Measurements from ENCODE around the gene DCANP1.
"Not testable (repeated sequence)": the region's sequence is repeated elsewhere in the genome, so short reads cannot be mapped to it uniquely, and the experiment has no call there.

Gene DCANP1

GRCh38 chr5:135447298-135447929 is at the start of gene DCANP1:
TSS of gene DCANP1 (minus strand) at chr5:135447348. CDS start at chr5:135447108, 240 bp downstream.
- no peak for DNase-seq

- not testable (repeated sequence) for DNase-seq
Observed at GRCh38 chr5:135495531-135495930, 48.4 kb upstream of the DCANP1 start.

GRCh38 chr5:135494196-135494595 is 47.0 kb upstream of the DCANP1 start:
- DNase-seq, result no peak

- DNase-seq, result no peak
Observed at GRCh38 chr5:135493406-135494180, 46.4 kb upstream of the DCANP1 start.

GRCh38 chr5:135492319-135492626 is 45.1 kb upstream of the DCANP1 start:
- DNase-seq, result no peak

- DNase-seq, result no peak
Observed at GRCh38 chr5:135491552-135492318, 44.6 kb upstream of the DCANP1 start.

GRCh38 chr5:135491038-135491551 is 43.9 kb upstream of the DCANP1 start:
- no peak for DNase-seq

GRCh38 chr5:135490245-135491037 is 43.3 kb upstream of the DCANP1 start:
- no peak for DNase-seq

GRCh38 chr5:135489466-135490244 is 42.5 kb upstream of the DCANP1 start:
- no peak for DNase-seq

GRCh38 chr5:135488727-135489465 is 41.7 kb upstream of the DCANP1 start:
- DNase-seq, result peak; percentile 77

- no peak for DNase-seq
Observed at GRCh38 chr5:135487839-135488514, 40.8 kb upstream of the DCANP1 start.

GRCh38 chr5:135487037-135487395 is 39.9 kb upstream of the DCANP1 start:
- no peak for DNase-seq

- no peak for DNase-seq
Observed at GRCh38 chr5:135486131-135487036, 39.2 kb upstream of the DCANP1 start.

- DNase-seq, result no peak
Observed at GRCh38 chr5:135484674-135485086, 37.5 kb upstream of the DCANP1 start.

GRCh38 chr5:135483254-135483653 is 36.1 kb upstream of the DCANP1 start:
- no peak for DNase-seq

- DNase-seq, result no peak
Observed at GRCh38 chr5:135482381-135482933, 35.3 kb upstream of the DCANP1 start.

GRCh38 chr5:135481909-135482311 is 34.8 kb upstream of the DCANP1 start:
- DNase-seq, result no peak

- no peak for DNase-seq
Observed at GRCh38 chr5:135481387-135481786, 34.2 kb upstream of the DCANP1 start.

GRCh38 chr5:135480511-135480910 is 33.4 kb upstream of the DCANP1 start:
- DNase-seq, result no peak

All from NCI-H2227 treated with DMSO at 0.1 percent for 48 hours (cell line).